GM19023 (cell line): ENCODE measurements around the gene HUNK.

Source experiments
- ATAC-seq: cut with Tn5 transposase; IDR thresholded peaks from one replicate; pipeline ENCODE4 v1.9.1; 2021; ENCODE audit warnings: mild to moderate bottlenecking, moderate library complexity; ENCODE audit not compliant: unreplicated experiment

The HUNK gene

GRCh38 chr21:31895077-31895835 is 22.4 kb downstream of the HUNK start:
- no peak for ATAC-seq

DNA sequence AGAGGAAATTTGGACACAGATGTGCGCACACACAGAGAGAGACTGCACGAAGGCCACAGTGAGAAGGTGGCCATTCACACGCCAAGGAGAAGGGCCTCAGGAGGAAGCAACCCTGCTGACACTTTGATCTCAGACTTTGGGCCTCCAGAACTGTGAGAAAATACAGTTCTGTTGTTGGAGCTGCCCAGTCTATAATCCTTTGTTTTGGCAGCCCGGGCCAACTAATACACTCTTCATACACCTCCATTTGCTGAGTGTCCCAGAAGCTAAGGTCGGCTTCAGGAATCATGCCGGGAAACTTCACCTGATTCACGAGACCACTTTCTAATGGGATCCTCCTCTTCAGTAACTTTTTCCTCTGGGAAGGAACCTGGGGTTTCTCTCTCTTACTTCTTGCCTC is 23.2 kb downstream of the HUNK start:
- ATAC-seq, result no peak

GRCh38 chr21:31897311-31897710 is 24.5 kb downstream of the HUNK start:
- no peak for ATAC-seq

GRCh38 chr21:31898933-31899630 is 26.3 kb downstream of the HUNK start:
- ATAC-seq, result no peak

DNA sequence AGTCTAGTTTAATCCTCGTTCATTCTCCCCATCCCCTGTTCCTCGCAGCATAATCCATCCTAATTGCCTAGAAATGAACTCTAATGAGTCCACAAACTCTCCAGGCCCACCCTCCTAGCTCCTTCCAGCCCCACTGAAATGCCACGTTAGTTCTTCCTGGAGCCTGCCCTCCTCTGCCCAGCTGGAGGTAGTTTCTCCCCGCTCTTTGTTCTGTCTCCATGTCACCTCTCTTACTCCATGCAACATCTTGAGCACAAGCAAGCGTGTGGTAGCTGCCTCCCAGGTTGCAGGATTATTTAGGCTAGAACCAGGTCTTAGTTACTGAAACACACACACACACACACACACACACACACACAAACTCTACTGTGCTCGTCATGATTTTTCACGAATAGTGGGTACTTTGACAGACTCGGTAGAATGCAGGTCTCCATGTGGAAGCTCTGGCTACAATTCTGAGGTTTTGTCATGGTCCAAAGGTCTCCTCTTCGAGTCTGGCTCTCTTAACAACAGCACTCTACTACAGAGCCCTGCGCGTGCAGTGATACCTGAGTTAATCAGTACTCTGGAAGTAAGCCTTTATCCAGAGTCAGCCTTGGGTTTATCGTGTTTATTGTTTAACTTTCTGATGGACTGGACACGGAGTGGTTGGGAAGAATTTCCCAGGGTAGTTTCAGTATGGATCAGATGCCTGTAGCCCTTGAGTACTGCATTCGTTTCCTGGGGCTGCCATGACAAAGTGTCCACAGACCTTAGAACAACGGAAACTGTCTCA is 27.5 kb downstream of the HUNK start:
- ATAC-seq, result no peak

DNA sequence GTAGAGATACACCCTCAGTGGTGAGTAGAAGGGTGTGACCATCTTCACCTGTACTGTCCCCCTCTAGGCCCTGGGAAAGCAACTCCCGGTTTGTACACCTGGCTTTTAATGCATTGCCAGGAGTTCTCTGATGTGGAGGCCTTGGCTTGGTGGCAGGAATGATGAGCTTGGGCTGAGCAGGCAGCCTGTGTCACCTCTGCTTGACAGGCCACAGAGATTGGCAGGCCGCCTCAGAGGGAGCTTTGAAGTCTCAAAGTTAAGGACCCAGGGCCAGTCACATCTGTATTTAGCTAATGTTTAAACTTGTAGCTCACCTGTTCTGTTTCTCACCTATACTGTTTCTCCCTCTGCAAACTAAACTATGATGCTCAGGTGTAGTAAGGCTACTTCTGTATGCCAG is 28.5 kb downstream of the HUNK start:
- no peak for ATAC-seq

DNA sequence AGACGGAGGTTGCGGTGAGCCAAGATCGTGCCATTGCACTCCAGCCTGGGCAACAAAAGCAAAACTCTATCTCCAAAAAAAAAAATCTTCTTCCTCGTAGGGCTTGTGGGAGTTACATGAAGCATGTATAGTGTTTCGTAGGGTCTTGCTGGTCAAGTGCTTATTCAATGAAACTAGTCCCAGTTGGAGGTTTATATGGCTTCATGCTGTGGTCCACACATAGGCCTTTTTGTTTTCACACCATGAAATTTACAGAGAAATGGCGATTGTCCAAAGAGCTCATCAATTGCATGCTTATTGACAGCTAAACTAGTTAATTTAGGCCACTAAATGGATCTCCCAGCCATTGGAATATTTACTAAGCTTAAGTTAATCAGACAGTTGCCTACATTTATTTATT is 29.6 kb downstream of the HUNK start:
- ATAC-seq, result no peak

DNA sequence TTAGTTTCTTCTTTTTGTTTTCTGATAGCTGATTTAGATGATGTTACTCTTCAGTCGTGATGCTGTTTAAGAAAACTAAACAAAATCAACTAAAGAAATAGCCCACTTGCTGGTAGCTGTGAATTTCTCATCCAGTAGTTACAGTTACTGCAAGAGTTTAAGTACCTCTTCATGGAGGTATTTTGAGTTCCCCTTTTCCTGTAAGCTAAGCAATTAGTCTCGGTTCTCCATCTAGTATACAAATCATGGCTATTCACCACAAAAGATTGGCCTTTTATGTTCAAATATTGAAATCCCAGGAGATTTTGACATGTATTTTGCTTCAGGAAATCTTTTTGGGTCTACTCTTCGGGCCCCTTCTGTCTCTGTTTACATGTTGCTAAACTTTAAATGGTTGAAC is 31.1 kb downstream of the HUNK start:
- no peak for ATAC-seq

- no peak for ATAC-seq
These were observed 33.0 kb downstream of the HUNK start for GRCh38 chr21:31905503-31906451.

- no peak for ATAC-seq
These were observed 35.5 kb downstream of the HUNK start for GRCh38 chr21:31908106-31909031.

GRCh38 chr21:31909153-31910073 is 36.6 kb downstream of the HUNK start:
- no peak for ATAC-seq

GRCh38 chr21:31910074-31910470 is 37.3 kb downstream of the HUNK start:
- no peak for ATAC-seq

DNA sequence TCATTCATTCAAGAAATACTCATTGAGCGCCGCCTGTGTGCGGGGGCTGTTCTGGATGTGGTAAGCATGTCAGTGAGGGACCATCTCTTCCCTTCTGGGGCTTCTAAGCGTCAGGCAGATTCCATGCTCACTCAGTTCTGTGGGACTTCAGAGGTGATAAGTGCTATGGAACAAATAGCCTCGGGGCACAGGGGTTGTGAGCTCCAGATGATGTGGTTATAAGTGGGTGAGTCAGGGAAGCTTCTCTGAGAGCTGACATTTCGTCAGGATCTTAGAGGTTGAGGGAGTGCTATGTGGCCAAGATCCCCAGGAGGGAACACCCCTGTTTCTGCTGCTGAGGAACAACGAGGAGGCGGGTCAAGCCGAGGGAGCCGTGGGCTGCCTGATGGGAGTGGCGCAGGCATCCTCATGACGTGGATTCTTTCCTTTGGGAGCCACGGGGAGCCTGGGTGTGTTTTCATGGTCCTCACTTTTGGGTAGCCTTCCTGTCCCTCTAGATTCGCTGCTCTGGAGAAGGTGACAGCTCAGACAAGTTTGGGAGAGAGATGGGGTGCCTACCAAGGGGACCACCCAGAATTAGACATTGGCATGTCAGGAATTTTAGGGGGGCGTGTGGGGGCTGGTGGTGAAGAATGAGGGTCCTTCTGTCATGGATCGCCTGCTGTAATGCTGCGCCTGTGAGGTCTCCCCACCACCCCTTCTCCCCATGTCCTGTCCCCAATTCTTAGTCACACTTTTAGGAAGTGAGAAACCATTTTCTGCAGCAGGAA is 38.5 kb downstream of the HUNK start:
- no peak for ATAC-seq

DNA sequence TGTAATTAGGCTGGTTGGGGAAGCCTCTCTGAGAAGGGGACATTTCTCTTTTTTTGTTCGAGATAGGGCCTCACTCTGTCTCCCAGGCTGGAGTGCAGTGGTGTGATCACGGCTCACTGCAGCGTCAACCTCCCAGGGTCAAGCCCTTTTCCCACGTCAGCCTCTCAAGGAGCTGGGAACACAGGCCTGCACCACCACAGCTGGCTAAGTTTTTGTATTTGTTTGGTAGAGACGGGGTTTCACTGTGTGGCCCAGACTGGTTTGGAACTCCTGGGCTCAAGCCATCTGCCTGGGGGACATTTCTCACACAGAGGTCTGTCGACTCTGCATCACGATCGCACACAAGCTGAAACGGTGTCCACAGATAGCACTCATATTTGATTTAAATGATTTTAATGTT is 39.7 kb downstream of the HUNK start:
- no peak for ATAC-seq

- ATAC-seq, result no peak
These were observed 40.4 kb downstream of the HUNK start for GRCh38 chr21:31913182-31913608.

DNA sequence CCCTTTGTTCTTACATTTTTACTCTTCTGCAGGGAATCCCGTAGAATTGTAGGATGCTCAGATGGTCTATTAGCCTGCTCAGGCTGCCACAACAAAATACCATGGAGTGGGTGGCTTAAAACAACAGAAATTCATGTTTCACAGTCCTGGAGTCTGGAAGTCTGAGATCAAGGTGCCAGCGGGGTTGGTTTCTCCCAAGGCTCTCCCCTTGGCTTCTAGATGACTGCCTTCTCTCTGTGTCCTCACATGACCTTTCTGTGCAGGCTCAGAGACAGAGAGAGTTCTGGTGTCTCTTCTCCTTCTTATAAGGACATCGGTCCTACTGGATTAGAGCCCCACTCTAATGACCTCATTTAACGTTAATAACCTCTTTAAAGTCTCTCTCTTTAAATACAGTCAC is 41.7 kb downstream of the HUNK start:
- no peak for ATAC-seq

- no peak for ATAC-seq
These were observed 42.7 kb downstream of the HUNK start for GRCh38 chr21:31915566-31915965.

DNA sequence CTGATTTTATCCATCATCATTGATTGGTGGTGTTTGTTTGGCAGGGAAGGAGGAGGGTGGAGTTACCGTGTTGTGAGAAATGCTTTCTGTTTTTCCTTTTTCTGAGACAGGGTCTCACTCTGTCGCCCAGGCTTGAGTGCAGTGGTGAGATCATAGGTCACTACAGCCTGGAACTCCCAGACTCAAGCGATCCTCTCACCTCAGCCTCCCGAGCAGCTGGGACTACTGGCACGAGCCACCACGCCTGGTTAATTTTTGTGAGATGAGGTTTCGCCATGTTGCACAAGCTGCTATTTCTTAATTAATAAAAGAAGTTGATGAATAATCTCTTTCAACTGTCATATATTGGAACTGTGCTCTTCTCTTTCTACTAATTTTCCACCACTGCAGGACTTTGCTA is 44.3 kb downstream of the HUNK start:
- no peak for ATAC-seq
